KBM-7 (cell line): Measurements from ENCODE around the gene DNAJA3.

Experiments
- DNase-seq: peaks from one replicate; pipeline ENCODE4 v3.0.0-alpha.2; 2015
- in situ Hi-C: fragments of 300-500 bp; cut with MboI; formaldehyde crosslinking; loops from 2 replicates; pipeline ENCODE4 v1.14.3; 2020; ENCODE audit warnings: low sequenced_read_pairs, low pct_unique_long_range_greater_than_20kb, mixed read lengths

DNAJA3 gene

DNA sequence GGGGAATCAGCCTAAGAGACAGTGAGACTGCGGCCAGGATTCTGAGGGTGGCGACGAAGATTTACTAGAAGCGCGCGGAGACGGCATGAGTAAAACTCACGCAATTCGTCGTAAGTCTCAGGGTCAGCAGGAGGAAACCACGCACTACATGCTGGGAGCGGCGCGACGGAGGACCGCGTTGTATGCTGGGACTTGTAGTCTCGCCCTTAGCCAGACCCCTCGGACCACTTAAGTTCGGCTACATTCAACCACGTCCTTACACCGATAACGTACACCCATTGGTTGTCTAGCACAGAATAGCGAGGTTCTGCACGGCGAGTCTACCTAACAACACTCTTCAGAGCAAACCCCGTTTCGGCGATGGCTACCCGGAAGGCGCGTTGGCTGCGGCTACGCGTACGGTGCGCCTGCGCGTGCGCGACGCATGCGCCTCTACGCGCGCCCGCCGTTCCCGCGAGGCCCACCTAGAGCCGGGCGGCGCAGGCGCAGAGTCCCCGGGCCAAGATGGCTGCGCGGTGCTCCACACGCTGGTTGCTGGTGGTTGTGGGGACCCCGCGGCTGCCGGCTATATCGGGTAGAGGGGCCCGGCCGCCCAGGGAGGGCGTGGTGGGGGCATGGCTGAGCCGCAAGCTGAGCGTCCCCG, at the start of gene DNAJA3:
DNAJA3 (plus strand) TSS at position 491 of the 643 bp plus-strand sequence; CDS start at position 505, 14 bp downstream.
- in situ Hi-C loops: no loop called here
- DNase-seq: peak; percentile 95

DNA sequence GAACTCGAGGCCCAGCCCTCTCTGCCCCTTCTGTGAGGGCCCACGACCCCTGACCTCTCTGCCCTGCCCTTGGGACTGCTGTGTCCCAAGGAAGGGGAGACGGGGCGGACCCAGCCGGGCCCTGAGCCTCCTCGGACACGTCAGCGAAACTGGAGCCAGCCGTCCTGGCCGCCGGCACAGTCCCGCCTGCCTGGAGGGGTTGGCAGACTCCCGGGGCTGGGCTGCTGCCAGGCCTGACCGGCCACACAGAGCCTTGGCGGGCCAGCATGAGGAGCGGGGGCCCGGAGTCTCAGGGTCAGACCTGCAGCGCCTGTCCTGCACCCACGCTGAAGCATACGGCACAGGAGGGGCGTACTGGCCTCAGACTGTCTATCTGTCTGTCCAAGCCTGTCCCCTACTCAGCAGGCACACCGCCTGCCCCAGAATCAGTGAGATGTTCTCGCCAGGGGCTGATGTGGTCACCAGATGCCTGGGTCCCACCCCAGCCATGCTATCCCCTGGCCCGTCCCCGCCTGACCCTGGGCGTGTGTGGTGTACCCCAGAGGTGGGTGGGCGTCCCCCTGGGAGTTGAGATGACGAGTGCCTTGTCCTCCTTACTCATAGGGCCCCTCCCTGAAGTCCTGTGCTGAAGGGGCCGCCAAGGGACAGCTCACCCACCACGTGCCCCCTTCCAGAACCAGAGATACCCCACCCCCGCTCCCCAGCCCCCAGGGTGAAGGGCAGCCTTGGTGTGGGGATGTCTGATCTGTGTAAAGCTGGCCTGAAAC, 49.4 kb upstream of the DNAJA3 start:
- in situ Hi-C loops: no loop called here
- no peak for DNase-seq

DNA sequence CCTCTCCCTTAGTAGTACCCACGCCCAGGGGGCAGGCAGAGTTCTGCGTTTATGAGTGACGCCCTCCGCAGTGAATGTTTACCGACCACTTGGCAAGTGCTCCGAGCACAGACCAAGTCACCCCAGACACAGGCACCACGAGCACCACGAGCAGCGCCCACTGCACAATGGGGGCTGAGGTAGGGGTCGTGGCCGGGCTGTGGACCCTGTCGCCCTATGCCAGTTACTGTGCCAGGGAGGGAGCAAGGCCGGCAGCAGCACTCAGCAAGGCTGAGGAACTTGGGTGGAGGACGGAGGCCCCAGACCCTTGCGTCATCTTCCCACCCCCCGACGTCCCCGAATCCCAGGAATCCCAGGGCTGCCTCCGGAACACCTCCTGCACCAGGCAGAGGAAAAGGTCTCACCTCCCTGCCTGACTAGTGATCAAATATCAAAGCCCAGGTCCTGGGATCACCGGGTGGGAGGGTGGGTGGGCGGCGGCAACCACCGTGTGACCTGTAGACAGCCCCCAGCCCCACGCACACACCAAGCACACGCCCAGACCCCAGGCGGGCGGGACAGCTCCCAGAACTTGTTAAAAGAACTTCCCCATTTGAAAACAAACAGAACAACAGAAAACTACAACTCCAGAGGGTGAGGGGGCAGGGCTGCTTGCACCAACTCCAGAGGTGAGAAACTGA, 48.6 kb upstream of the DNAJA3 start:
- no peak for DNase-seq
- in situ Hi-C loops: no loop called here

DNA sequence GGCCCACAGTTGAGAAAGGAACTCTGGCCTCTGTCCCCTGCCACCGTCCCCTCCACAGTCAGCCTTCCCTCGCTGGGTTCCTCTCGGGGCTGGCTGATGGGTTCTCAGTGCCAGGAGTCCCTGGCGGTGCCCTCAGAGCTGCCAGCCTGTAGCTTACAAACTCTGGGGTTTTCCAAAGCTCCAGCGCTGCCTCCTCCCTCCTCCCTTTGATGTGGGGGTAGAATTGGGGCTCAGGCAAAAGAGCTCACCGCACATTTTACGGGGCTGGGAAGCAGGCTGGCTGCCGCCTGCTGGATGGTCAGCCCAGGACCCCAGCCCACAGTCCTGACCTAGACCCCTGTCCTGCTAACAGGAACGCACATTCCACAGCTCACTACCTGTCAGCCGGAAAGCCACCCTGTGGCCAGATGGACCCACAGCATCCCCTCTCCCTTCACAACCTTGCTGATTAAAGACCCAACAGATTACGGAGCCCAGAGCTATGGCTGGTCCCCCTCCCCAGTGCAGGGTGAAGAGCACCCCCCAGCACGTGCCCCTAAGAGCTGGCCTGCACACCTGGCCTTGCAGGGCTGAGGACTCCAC, 48.0 kb upstream of the DNAJA3 start:
- in situ Hi-C loops: no loop called here
- no peak for DNase-seq

DNA sequence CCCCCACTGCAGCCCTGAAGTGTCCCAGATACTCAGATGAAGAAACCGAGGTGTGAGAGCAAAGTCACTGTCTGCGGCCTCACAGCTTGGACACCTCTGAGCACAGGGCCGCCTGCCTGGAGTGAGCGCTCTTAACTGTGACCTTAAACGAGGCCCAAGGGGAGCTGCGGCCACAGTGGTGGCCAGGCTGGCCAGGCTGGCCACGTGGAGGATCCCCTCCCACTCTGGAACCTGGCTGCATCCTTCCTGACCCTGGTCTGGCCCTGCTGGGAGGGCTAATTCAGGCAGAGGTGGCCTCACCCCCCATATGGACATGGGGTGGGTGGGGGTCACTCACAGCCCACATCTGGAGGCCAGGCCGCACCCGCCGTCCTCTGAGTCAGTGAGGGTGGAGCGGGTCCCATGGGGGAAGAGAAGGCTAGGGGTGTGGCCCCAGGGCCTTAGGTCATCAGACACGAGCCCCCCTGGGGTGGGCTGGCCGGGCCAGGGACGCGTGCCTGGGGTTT, 47.5 kb upstream of the DNAJA3 start:
- DNase-seq: no peak
- in situ Hi-C loops: no loop called here

DNA sequence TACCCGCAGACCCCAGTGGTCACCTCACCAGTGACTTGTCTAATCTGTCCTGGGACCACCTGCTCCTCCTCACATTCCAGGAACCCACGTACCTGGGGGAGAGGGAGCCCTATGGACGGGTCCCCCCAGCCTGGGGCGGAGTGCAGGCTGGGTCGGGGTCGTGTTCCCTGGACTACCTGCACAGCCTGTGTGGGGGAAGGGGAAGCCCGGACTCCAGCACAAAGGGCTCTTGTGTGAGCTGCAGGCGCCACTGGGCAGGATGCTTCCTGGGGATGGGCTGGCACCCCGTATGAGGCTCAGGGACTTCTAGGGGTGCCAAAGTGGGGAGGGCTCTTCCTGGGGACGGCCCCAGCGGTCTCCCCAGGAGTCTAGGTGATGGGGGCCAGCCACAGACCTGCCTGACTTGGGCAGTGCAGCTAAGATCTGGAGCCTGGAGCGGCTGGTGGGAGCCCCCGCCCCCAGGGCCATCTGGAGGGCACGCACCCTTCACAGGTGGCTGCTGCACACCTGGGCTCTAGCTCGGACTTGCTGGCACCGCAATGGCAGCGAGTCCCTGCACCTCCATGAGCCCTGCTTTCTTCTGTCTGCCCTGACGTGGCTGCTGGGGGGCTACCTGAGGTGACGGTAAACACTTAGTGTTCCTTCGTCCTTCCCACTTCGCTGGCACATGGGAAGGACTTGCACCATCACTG, 46.5 kb upstream of the DNAJA3 start:
- DNase-seq: no peak
- in situ Hi-C loops: no loop called here

DNA sequence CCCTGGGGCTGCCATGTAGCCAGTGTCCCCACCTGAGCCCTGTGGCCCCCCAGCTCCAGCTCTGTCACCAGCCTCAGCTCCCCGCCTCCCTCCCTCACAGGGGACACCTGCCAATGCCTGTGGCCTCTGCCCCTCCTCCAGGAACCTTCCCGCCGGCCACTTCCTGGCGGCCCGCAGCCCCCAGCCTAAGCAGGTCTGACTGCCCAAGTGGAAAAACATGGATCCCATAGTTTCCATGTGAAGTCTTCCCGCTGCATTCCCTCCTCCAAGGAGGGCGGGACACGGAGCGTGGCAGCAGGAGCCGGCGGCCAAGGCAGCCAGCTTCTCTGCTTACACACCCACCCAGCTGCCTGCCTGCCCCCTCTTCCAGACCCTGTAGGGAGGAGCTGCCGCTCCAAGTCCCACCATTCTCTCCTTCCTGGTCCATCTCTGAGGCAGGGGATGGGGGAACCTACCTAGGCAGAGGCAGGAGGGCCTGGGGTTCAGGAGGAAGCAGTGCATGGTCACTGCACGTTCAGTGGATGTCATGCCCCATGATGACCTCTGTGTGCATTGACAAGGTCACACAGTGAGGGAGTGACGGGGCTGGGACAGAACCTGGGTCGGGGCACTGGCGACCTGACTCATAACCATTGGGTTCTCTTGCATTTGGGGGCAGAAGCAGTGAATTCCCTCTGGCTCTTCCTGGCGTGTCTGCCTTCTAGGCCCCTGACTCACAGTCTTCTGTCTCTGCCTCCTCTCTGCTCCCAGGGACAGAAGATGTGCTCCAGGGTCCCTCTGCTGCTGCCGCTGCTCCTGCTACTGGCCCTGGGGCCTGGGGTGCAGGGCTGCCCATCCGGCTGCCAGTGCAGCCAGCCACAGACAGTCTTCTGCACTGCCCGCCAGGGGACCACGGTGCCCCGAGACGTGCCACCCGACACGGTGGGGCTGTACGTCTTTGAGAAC, 45.3 kb upstream of the DNAJA3 start:
- in situ Hi-C loops: no loop called here
- no peak for DNase-seq

DNA sequence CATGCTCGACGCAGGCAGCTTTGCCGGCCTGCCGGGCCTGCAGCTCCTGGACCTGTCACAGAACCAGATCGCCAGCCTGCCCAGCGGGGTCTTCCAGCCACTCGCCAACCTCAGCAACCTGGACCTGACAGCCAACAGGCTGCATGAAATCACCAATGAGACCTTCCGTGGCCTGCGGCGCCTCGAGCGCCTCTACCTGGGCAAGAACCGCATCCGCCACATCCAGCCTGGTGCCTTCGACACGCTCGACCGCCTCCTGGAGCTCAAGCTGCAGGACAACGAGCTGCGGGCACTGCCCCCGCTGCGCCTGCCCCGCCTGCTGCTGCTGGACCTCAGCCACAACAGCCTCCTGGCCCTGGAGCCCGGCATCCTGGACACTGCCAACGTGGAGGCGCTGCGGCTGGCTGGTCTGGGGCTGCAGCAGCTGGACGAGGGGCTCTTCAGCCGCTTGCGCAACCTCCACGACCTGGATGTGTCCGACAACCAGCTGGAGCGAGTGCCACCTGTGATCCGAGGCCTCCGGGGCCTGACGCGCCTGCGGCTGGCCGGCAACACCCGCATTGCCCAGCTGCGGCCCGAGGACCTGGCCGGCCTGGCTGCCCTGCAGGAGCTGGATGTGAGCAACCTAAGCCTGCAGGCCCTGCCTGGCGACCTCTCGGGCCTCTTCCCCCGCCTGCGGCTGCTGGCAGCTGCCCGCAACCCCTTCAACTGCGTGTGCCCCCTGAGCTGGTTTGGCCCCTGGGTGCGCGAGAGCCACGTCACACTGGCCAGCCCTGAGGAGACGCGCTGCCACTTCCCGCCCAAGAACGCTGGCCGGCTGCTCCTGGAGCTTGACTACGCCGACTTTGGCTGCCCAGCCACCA, 44.4 kb upstream of the DNAJA3 start:
- DNase-seq: no peak
- in situ Hi-C loops: no loop called here

DNA sequence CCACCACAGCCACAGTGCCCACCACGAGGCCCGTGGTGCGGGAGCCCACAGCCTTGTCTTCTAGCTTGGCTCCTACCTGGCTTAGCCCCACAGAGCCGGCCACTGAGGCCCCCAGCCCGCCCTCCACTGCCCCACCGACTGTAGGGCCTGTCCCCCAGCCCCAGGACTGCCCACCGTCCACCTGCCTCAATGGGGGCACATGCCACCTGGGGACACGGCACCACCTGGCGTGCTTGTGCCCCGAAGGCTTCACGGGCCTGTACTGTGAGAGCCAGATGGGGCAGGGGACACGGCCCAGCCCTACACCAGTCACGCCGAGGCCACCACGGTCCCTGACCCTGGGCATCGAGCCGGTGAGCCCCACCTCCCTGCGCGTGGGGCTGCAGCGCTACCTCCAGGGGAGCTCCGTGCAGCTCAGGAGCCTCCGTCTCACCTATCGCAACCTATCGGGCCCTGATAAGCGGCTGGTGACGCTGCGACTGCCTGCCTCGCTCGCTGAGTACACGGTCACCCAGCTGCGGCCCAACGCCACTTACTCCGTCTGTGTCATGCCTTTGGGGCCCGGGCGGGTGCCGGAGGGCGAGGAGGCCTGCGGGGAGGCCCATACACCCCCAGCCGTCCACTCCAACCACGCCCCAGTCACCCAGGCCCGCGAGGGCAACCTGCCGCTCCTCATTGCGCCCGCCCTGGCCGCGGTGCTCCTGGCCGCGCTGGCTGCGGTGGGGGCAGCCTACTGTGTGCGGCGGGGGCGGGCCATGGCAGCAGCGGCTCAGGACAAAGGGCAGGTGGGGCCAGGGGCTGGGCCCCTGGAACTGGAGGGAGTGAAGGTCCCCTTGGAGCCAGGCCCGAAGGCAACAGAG, 43.5 kb upstream of the DNAJA3 start:
- in situ Hi-C loops: no loop called here
- no peak for DNase-seq

DNA sequence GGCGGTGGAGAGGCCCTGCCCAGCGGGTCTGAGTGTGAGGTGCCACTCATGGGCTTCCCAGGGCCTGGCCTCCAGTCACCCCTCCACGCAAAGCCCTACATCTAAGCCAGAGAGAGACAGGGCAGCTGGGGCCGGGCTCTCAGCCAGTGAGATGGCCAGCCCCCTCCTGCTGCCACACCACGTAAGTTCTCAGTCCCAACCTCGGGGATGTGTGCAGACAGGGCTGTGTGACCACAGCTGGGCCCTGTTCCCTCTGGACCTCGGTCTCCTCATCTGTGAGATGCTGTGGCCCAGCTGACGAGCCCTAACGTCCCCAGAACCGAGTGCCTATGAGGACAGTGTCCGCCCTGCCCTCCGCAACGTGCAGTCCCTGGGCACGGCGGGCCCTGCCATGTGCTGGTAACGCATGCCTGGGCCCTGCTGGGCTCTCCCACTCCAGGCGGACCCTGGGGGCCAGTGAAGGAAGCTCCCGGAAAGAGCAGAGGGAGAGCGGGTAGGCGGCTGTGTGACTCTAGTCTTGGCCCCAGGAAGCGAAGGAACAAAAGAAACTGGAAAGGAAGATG, 42.8 kb upstream of the DNAJA3 start:
- DNase-seq: no peak
- in situ Hi-C loops: no loop called here

DNA sequence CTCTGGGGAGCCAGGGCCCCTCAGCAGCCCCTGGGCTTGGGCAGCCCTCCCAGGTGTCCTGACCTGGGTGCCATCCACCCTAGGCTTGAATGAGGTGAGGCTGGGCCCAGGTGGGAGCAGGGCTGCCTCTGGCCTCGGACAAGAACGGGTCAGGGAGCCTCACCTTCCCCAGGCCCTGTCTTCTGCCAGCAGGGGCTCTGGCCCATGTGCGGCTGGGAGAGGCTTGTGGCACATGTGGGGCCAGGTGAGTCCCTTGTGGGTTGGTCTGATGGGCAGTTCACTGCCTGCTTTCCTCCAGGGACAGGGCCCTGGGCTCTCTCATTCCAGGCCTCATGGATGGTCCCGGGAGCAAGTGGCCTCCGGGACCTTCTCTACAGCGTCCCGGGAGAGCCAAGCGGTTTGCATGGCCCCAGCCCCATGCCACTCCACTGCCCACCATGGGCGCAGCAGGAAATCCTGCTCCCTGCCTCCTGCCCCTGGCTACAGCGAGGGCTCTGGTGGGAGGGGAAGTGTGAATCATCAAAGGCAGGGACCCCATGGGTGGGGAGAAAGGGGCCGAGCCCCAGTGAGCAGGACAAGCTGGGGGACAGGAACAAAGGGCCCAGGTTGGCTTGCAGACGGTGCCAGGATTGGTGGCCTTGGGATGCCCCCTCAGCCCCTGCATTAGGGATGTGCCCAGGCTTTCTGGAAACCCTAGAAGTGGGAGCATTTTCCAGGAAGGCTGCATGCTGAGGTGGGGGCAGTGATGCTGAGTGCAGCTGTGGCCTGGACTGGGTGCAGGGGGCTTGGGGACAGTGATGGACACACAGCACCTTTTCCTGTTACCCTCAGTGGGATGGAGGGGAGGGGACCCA, 41.9 kb upstream of the DNAJA3 start:
- no peak for DNase-seq
- in situ Hi-C loops: no loop called here

DNA sequence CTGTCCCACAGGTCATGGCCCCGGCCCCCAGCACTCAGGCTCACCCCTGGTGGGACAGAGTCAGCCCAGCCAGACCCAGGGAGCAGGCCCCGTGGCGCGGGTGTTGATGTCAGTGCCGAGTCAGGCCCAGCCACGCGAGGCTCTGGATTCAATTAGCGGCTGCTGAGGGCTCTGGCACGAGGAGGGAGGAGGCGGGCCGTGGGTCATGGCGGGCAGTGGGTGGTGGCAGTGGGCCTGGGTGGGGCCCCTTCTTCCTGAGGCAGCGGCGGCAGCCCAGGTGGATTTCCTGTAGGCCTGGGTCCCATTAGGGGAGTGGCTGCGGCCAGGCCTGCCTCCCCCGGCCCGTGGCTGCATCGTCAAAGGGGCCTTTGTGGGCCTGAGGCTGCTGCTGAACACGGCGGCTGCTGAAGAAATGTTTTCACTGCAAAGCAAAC, 41.1 kb upstream of the DNAJA3 start:
- peak; percentile 53 for DNase-seq
- in situ Hi-C loops: no loop called here

DNA sequence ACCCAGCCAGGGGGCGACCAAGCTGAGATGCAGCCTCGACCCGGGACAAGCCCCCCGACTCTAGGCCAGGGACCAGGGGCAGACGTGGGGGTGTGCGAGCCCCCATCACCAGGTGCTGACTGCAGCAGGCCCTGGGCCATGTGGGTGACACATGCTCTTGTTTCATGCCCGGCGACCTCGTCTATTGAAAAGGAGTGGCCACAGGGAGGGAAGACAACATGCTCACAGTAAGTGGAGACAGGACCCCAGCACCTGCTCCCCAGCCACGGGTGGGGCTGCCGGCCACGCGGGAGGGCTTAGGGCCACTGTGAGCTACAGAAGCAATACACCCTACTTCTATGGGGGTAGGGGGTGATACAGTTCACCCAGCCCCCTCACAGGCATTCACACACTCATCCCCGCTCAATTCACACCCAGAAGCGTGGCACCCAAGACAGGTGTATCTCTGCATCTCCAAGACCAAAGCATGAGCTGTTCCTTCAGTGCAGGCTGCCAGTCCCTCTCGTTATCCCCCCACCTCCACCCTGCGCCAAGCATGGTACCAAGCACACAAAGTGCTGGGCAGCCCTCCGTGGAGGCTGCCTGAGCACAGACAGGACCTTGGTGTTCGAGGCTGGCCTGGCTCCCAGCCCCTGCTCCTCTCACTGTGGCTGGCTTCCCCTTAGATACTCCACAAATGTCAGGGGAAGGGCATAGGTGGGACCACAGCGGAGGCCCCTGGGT, 40.4 kb upstream of the DNAJA3 start:
- in situ Hi-C loops: no loop called here
- no peak for DNase-seq

DNA sequence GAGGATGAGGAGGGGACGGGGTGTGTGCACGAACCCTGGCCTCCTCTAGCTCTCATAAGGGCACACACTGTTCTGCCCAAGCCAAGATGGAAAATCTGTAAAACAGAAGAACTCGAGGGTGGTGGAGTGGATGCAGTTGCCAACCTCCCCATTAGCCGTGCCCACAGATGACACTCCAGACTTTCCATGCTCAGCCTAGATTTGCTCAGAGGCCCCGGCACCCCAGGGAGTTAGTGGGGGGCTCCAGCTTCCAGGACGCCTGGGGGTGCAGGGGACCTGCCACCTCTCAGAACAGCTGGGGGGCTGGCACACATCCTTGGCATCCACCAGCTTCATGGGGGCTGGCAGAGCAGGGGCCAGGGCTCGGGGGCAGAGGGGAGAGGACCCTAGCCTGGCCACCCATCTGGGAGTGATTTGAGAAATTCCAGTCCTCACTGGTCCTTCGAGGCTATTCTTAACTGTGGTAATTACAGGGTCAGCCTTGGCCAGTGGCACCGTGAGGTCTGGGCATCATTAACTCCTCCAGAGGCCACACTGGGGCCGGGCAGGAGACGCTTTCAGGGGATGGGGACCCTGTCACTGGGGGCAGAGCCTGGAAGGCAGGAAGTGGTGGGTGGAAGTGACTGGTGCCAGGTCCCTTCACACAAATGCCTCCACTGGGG, 39.7 kb upstream of the DNAJA3 start:
- in situ Hi-C loops: no loop called here
- no peak for DNase-seq
